HEK293 (cell line): ENCODE results near the gene UNC13A.

Source experiments
- CTCF ChIA-PET: fragments of 350-600 bp; formaldehyde crosslinking; extraction: SDS; loops from one replicate; lab custom pipeline; 2021; ENCODE audit warnings: antibody characterized with exemption; lab: Yijun Ruan, JAX
- POLR2A ChIA-PET: fragments of 300-600 bp; formaldehyde crosslinking; extraction: SDS; loops from one replicate; lab custom pipeline; 2020; ENCODE audit warnings: antibody characterized with exemption, inconsistent platforms; lab: Yijun Ruan, JAX
- H3K27ac ChIP-seq: fragments of 200-500 bp; sonication (Bioruptor generic); 2 replicates; pipeline ENCODE4 v1.5.1; 2014; ENCODE audit warnings: low read depth, low read length, control low read depth, inconsistent platforms; ENCODE audit errors: extremely low read depth
- H3K36me3 ChIP-seq, 2 experiments: fragments of 200-500 bp in 1 of 2; sonication (Bioruptor generic) in 1 of 2; 1 replicate in 1 of 2; 2 replicates in 1 of 2; pipeline ENCODE4 v1.5.1; 2014 to 2017; ENCODE audit warnings: inconsistent platforms in 2 of 2, low read length in 2 of 2; ENCODE audit not compliant: control insufficient read depth in 2 of 2, insufficient read depth in 1 of 2
- H3K4me1 ChIP-seq: fragments of 200-500 bp; sonication (Bioruptor generic); 2 replicates; pipeline ENCODE4 v1.5.1; 2014; ENCODE audit warnings: mild to moderate bottlenecking, low read length, inconsistent platforms; ENCODE audit not compliant: control insufficient read depth, insufficient read depth
- H3K4me3 ChIP-seq: 2 replicates; pipeline ENCODE4 v1.5.1; 2011; ENCODE audit warnings: low read depth, mild to moderate bottlenecking, control low read depth, low read length, moderate library complexity
- H3K9me3 ChIP-seq: fragments of 200-500 bp; sonication (Bioruptor generic); 2 replicates; pipeline ENCODE4 v1.5.1; 2014; ENCODE audit warnings: low read depth, low read length, inconsistent platforms; ENCODE audit not compliant: control insufficient read depth, insufficient read depth
- EGR2 ChIP-seq: fragments of 450-650 bp; formaldehyde crosslinking; IDR thresholded peaks from 2 replicates; pipeline ENCODE4 v1.5.1; 2016; ENCODE audit warnings: low read depth, missing biosample characterization, missing genetic modification characterization
- FEZF1 ChIP-seq: fragments of 450-650 bp; formaldehyde crosslinking; IDR thresholded peaks from 2 replicates; pipeline ENCODE4 v1.5.1; 2016; ENCODE audit warnings: missing biosample characterization, missing genetic modification characterization
- GLI4 ChIP-seq: fragments of 450-650 bp; formaldehyde crosslinking; IDR thresholded peaks from 2 replicates; pipeline ENCODE4 v1.5.1; 2016; ENCODE audit warnings: missing biosample characterization, missing genetic modification characterization
- HOXC10 ChIP-seq: sonication (generic); formaldehyde crosslinking; IDR thresholded peaks from 2 replicates; pipeline ENCODE4 v1.8.1; 2023; ENCODE audit warnings: mild to moderate bottlenecking, missing genetic modification reagents
- HOXD13 ChIP-seq: sonication (generic); formaldehyde crosslinking; IDR thresholded peaks from 2 replicates; pipeline ENCODE4 v1.8.0; 2022; ENCODE audit warnings: missing genetic modification reagents, borderline replicate concordance
- KLF1 ChIP-seq: fragments of 450-650 bp; formaldehyde crosslinking; IDR thresholded peaks from 2 replicates; pipeline ENCODE4 v1.5.1; 2016; ENCODE audit warnings: missing biosample characterization, missing genetic modification characterization
- KLF7 ChIP-seq: fragments of 450-650 bp; formaldehyde crosslinking; IDR thresholded peaks from 2 replicates; pipeline ENCODE4 v1.5.1; 2016; ENCODE audit warnings: missing biosample characterization, missing genetic modification characterization, borderline replicate concordance
- KLF8 ChIP-seq: fragments of 450-650 bp; formaldehyde crosslinking; IDR thresholded peaks from 2 replicates; pipeline ENCODE4 v1.5.1; 2016; ENCODE audit warnings: missing biosample characterization, missing genetic modification characterization
- KLF9 ChIP-seq: fragments of 450-650 bp; formaldehyde crosslinking; IDR thresholded peaks from 2 replicates; pipeline ENCODE4 v1.5.1; 2016; ENCODE audit warnings: missing biosample characterization, missing genetic modification characterization, low read depth
- TCF7L2 ChIP-seq: IDR thresholded peaks from 2 replicates; pipeline ENCODE4 v1.6.1; 2011; ENCODE audit warnings: low read depth, mild to moderate bottlenecking, inconsistent platforms, low read length, moderate library complexity, borderline replicate concordance
- WT1 ChIP-seq: fragments of 450-650 bp; formaldehyde crosslinking; IDR thresholded peaks from 2 replicates; pipeline ENCODE4 v1.5.1; 2016; ENCODE audit warnings: missing biosample characterization, missing genetic modification characterization
- ZFHX2 ChIP-seq: fragments of 450-650 bp; formaldehyde crosslinking; conservative IDR thresholded peaks from 2 replicates; pipeline ENCODE4 v1.5.1; 2016; ENCODE audit warnings: missing biosample characterization, missing genetic modification characterization
- ZNF133 ChIP-seq: fragments of 450-650 bp; formaldehyde crosslinking; IDR thresholded peaks from 2 replicates; pipeline ENCODE4 v1.5.1; 2016; ENCODE audit warnings: missing biosample characterization, missing genetic modification characterization
- ZNF174 ChIP-seq: fragments of 450-650 bp; formaldehyde crosslinking; IDR thresholded peaks from 2 replicates; pipeline ENCODE4 v1.5.0; 2017; ENCODE audit warnings: missing biosample characterization, mild to moderate bottlenecking, missing genetic modification characterization
- ZNF391 ChIP-seq: fragments of 450-650 bp; formaldehyde crosslinking; IDR thresholded peaks from 2 replicates; pipeline ENCODE4 v1.5.1; 2016; ENCODE audit warnings: low read depth, missing biosample characterization, missing genetic modification characterization, borderline replicate concordance
- ZNF423 ChIP-seq: fragments of 450-650 bp; formaldehyde crosslinking; IDR thresholded peaks from 2 replicates; pipeline ENCODE4 v1.5.1; 2016; ENCODE audit warnings: missing biosample characterization, missing genetic modification characterization
- ZNF488 ChIP-seq: fragments of 450-650 bp; formaldehyde crosslinking; IDR thresholded peaks from 2 replicates; pipeline ENCODE4 v1.5.1; 2016; ENCODE audit warnings: missing biosample characterization, missing genetic modification characterization
- ZNF530 ChIP-seq: fragments of 450-650 bp; formaldehyde crosslinking; IDR thresholded peaks from 2 replicates; pipeline ENCODE4 v1.5.1; 2016; ENCODE audit warnings: low read depth, missing biosample characterization, missing genetic modification characterization
- ZNF555 ChIP-seq: fragments of 450-650 bp; formaldehyde crosslinking; conservative IDR thresholded peaks from 2 replicates; pipeline ENCODE4 v1.5.1; 2017; ENCODE audit warnings: missing biosample characterization, mild to moderate bottlenecking, missing genetic modification characterization, inconsistent platforms
- ZNF660 ChIP-seq: fragments of 450-650 bp; IDR thresholded peaks from 2 replicates; pipeline ENCODE4 v1.5.1; 2018; ENCODE audit warnings: missing biosample characterization, mild to moderate bottlenecking, missing genetic modification characterization
- ZNF704 ChIP-seq: fragments of 450-650 bp; formaldehyde crosslinking; IDR thresholded peaks from 2 replicates; pipeline ENCODE4 v1.5.1; 2016; ENCODE audit warnings: missing biosample characterization, missing genetic modification characterization
- ZNF76 ChIP-seq: fragments of 450-650 bp; formaldehyde crosslinking; IDR thresholded peaks from 2 replicates; pipeline ENCODE4; 2016; ENCODE audit warnings: low read depth, missing biosample characterization, missing genetic modification characterization, borderline replicate concordance
- ZNF791 ChIP-seq: fragments of 450-650 bp; formaldehyde crosslinking; IDR thresholded peaks from 2 replicates; pipeline ENCODE4 v1.5.1; 2016; ENCODE audit warnings: missing biosample characterization, missing genetic modification characterization
- ZNF792 ChIP-seq: fragments of 450-650 bp; formaldehyde crosslinking; IDR thresholded peaks from 2 replicates; pipeline ENCODE4 v1.5.1; 2016; ENCODE audit warnings: missing biosample characterization, missing genetic modification characterization
- ZSCAN4 ChIP-seq: fragments of 450-650 bp; formaldehyde crosslinking; IDR thresholded peaks from 2 replicates; pipeline ENCODE4 v1.5.1; 2017; ENCODE audit warnings: missing biosample characterization, missing genetic modification characterization

Gene UNC13A

GRCh38 chr19:17726964-17727773 lies 39.0 kb upstream of the UNC13A start:
- POLR2A ChIA-PET: no interaction called here
- peak; percentile 84 for TF ChIP-seq KLF1 (tag by site-specific recombination)
- TF ChIP-seq EGR2 (tag by site-specific recombination): peak; percentile 58; the same call in 1 of the 2 replicates
- no peak for TF ChIP-seq ZSCAN4
- no peak for TF ChIP-seq ZNF76
- no peak for TF ChIP-seq ZNF704
- TF ChIP-seq KLF8 (tag by site-specific recombination): peak; percentile 83; the same call in 1 of the 2 replicates
- TF ChIP-seq KLF9 (tag by site-specific recombination): peak; percentile 65
- no peak for TF ChIP-seq ZNF133 (tag by site-specific recombination)
- no peak for TF ChIP-seq ZNF174 (tag by site-specific recombination)
- no peak for TF ChIP-seq WT1 (tag by site-specific recombination)
- peak; percentile 37; the same call in 1 of the 2 replicates for TF ChIP-seq ZFHX2 (tag by site-specific recombination)
- Histone ChIP-seq H3K4me3 (no peak overlapping the region), H3K27ac (no peak overlapping the region), H3K9me3 (no peaks in the 10 kb centered on the region), H3K4me1 (no peaks in the 10 kb centered on the region), H3K36me3 (peaks cover 36 to 89% of the 10 kb centered on the region in 2 experiments)
- CTCF ChIA-PET: interaction anchor here (0.6 to 0.7 kb wide), 2 partner anchors 22 to 189 kb away, joined by 3 to 4 read pairs; no protein-coding TSS in a partner anchor

GRCh38 chr19:17726136-17726741 lies 38.1 kb upstream of the UNC13A start:
- no peaks in the 10 kb centered on the region for H3K9me3 ChIP-seq
- POLR2A ChIA-PET: interaction anchor here (0.6 kb wide), 1 partner anchor 118 kb away, joined by 3 read pairs; no protein-coding TSS in a partner anchor
- no peak overlapping the region for H3K4me3 ChIP-seq
- no peak overlapping the region for H3K27ac ChIP-seq
- no peak for TF ChIP-seq ZNF391 (tag by site-specific recombination)
- TF ChIP-seq ZSCAN4: no peak
- no peak for TF ChIP-seq ZNF792 (tag by site-specific recombination)
- TF ChIP-seq HOXC10: no peak
- TF ChIP-seq ZNF791: no peak
- TF ChIP-seq TCF7L2: no peak
- TF ChIP-seq ZNF555 (tag by site-specific recombination): no peak
- TF ChIP-seq GLI4: no peak
- TF ChIP-seq ZNF530 (tag by site-specific recombination): no peak
- no peak for TF ChIP-seq KLF8 (tag by site-specific recombination)
- TF ChIP-seq HOXD13: no peak
- no peak for TF ChIP-seq FEZF1 (tag by site-specific recombination)
- no peak for TF ChIP-seq ZNF660 (tag by site-specific recombination)
- TF ChIP-seq ZNF423 (tag by site-specific recombination): no peak
- no peak for TF ChIP-seq ZNF488 (tag by site-specific recombination)
- no peak for TF ChIP-seq KLF7 (tag by site-specific recombination)
- TF ChIP-seq, all 188 proteins: peak for 0
- H3K36me3 ChIP-seq: peaks cover 35 to 86% of the 10 kb centered on the region in 2 experiments
- CTCF ChIA-PET: interaction anchor here (0.6 to 2.1 kb wide), 6 partner anchors 10 to 190 kb away, joined by 3 to 7 read pairs (median 4); partner anchors contain the start of gene RPL18A
- no peaks in the 10 kb centered on the region for H3K4me1 ChIP-seq
